DND-41 (cell line): Measurements from ENCODE around the gene ALG9.

ENCODE experiments used
- EZH2 ChIP-seq: IDR thresholded peaks from 3 replicates; pipeline ENCODE4 v1.6.1; 2012; ENCODE audit warnings: borderline replicate concordance, low read depth, mild to moderate bottlenecking, moderate library complexity, low read length, inconsistent platforms; ENCODE audit not compliant: severe bottlenecking
- TF ChIP-seq, protein P1 (sequence below): IDR thresholded peaks from 2 replicates; pipeline ENCODE4 v1.5.1; 2012; ENCODE audit warnings: borderline replicate concordance, low read length, moderate library complexity, mild to moderate bottlenecking; ENCODE audit not compliant: poor library complexity, severe bottlenecking; ENCODE audit errors: extremely low read depth

DNA sequence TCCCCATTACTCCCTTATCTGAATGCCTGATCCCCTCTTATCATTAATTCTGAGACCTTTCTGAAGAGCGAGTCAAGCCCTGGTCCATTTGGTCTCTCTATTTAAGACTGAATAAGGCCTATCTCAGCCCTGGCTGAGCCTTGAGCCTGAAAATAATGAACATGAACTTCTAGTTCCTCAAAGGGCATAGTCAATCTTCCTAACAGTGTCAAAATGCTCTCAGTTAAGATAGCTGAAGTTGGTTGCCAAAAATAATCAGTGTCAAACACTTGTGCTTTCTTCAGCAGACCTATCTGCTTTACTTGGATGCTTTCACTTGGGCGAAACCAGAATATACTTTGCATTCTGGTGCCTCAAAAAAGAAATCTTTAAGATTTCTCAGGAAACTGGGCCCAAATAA, 62.5 kb downstream of the ALG9 start:
- TF ChIP-seq, protein P1, sequence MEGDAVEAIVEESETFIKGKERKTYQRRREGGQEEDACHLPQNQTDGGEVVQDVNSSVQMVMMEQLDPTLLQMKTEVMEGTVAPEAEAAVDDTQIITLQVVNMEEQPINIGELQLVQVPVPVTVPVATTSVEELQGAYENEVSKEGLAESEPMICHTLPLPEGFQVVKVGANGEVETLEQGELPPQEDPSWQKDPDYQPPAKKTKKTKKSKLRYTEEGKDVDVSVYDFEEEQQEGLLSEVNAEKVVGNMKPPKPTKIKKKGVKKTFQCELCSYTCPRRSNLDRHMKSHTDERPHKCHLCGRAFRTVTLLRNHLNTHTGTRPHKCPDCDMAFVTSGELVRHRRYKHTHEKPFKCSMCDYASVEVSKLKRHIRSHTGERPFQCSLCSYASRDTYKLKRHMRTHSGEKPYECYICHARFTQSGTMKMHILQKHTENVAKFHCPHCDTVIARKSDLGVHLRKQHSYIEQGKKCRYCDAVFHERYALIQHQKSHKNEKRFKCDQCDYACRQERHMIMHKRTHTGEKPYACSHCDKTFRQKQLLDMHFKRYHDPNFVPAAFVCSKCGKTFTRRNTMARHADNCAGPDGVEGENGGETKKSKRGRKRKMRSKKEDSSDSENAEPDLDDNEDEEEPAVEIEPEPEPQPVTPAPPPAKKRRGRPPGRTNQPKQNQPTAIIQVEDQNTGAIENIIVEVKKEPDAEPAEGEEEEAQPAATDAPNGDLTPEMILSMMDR = no peak
- TF ChIP-seq EZH2 = no peak
